A549 (cell line): ENCODE data around the gene MAP3K4. TPM values are rescaled to one million over a fixed set of nuclear protein-coding genes. Genes with fewer than 3 reads are reported as not detected.

Experiments used
- ATAC-seq, 2 experiments: fragments of 200-7000 bp in 1 of 2; fragments of >200 bp in 1 of 2; cut with Nextera tagmentation in 1 of 2; cut with Tn5 transposase in 1 of 2; 3 replicates each; pipeline versions ENCODE4 v1.8.0 to v1.9.1; 2018 to 2020; ENCODE audit warnings: mild to moderate bottlenecking in 1 of 2, moderate library complexity in 1 of 2
- CTCF ChIA-PET: fragments of 300-600 bp; sonication (Branson Sonifier 250); formaldehyde crosslinking; extraction: SDS; loops from one replicate; lab custom pipeline; 2021; ENCODE audit warnings: antibody characterized with exemption, inconsistent platforms; lab: Yijun Ruan, JAX
- POLR2A ChIA-PET: fragments of 350-600 bp; formaldehyde crosslinking; extraction: SDS; loops from one replicate; lab custom pipeline; 2021; ENCODE audit warnings: antibody characterized with exemption, inconsistent platforms; lab: Yijun Ruan, JAX
- DNase-seq, 2 experiments: peaks; one replicate each; pipeline versions ENCODE4 v3.0.0 to v3.0.0-alpha.2; 2011 to 2016; ENCODE audit warnings: low read depth in 1 of 2, low spot score in 1 of 2
- FAIRE-seq: peaks from 2 replicates; lab custom pipeline; 2011; peaks lifted over from hg19 to GRCh38; lab: Jason Lieb, UNC
- H3K27ac ChIP-seq, 2 experiments: fragments of >200 bp; sonication (Bioruptor Twin); formaldehyde crosslinking; 3 replicates each; pipeline ENCODE4 v1.5.1; 2016 to 2017
- H3K4me1 ChIP-seq: fragments of >200 bp; sonication (Bioruptor Twin); formaldehyde crosslinking; 3 replicates; pipeline ENCODE4 v1.6.1; 2016
- H3K4me2 ChIP-seq: fragments of >200 bp; sonication (Bioruptor Twin); formaldehyde crosslinking; 3 replicates; pipeline ENCODE4 v1.6.1; 2016
- H3K4me3 ChIP-seq: fragments of >200 bp; sonication (Bioruptor Twin); formaldehyde crosslinking; 3 replicates; pipeline ENCODE4 v1.5.1; 2016
- H3K9me3 ChIP-seq: fragments of >200 bp; sonication (Bioruptor Twin); formaldehyde crosslinking; 3 replicates; pipeline ENCODE4 v1.6.1; 2016
- CTCF ChIP-seq: fragments of >200 bp; sonication (Bioruptor Twin); formaldehyde crosslinking; IDR thresholded peaks from 3 replicates; pipeline ENCODE4 v1.5.1; 2016
- E2F6 ChIP-seq: IDR thresholded peaks from 2 replicates; pipeline ENCODE4 v1.6.1; 2012; ENCODE audit warnings: low read depth, borderline replicate concordance
- FOSB ChIP-seq: fragments of 250-450 bp; sonication (Bioruptor Pico); IDR thresholded peaks from 2 replicates; pipeline ENCODE4 v1.5.0; 2020; ENCODE audit warnings: mild to moderate bottlenecking, moderate library complexity
- FOXS1 ChIP-seq: fragments of 250-450 bp; sonication (Bioruptor Pico); IDR thresholded peaks from 2 replicates; pipeline ENCODE4 v1.5.0; 2020; ENCODE audit warnings: mild to moderate bottlenecking, moderate library complexity
- GATA3 ChIP-seq: IDR thresholded peaks from 2 replicates; pipeline ENCODE4 v1.6.1; 2012; ENCODE audit warnings: borderline replicate concordance
- HDAC2 ChIP-seq: fragments of 200-600 bp; sonication (generic); IDR thresholded peaks from 2 replicates; pipeline ENCODE4 v1.6.1; 2016
- HES2 ChIP-seq: fragments of >200 bp; sonication (Bioruptor Twin); formaldehyde crosslinking; IDR thresholded peaks from 2 replicates; pipeline ENCODE4 v1.6.1; 2016
- HEYL ChIP-seq: fragments of 250-450 bp; sonication (Bioruptor Pico); IDR thresholded peaks from 2 replicates; pipeline ENCODE4 v1.8.0; 2021; ENCODE audit warnings: mild to moderate bottlenecking, moderate library complexity
- HMGXB4 ChIP-seq: fragments of 250-450 bp; sonication (Bioruptor Pico); IDR thresholded peaks from 2 replicates; pipeline ENCODE4 v1.5.0; 2021; ENCODE audit warnings: mild to moderate bottlenecking, moderate library complexity, borderline replicate concordance
- HOXB5 ChIP-seq: fragments of 250-450 bp; sonication (Bioruptor Pico); IDR thresholded peaks from 2 replicates; pipeline ENCODE4 v1.5.0; 2020; ENCODE audit warnings: mild to moderate bottlenecking, moderate library complexity
- KDM1A ChIP-seq: fragments of 200-600 bp; sonication (generic); IDR thresholded peaks from 2 replicates; pipeline ENCODE4 v1.6.1; 2016; ENCODE audit warnings: low read depth, mild to moderate bottlenecking
- MAX ChIP-seq: IDR thresholded peaks from 2 replicates; pipeline ENCODE4 v1.6.1; 2012
- MYC ChIP-seq: IDR thresholded peaks from 2 replicates; pipeline ENCODE4 v1.6.1; 2012; ENCODE audit warnings: mild to moderate bottlenecking, inconsistent platforms, low read length, improper control_type of control experiment, borderline replicate concordance
- NFE2L2 ChIP-seq: fragments of 150-350 bp; conservative IDR thresholded peaks from 2 replicates; pipeline ENCODE4 v1.6.1; 2014; ENCODE audit warnings: low read length
- NR3C1 ChIP-seq: fragments of >200 bp; sonication (Bioruptor Twin); formaldehyde crosslinking; IDR thresholded peaks from 3 replicates; pipeline ENCODE4 v1.6.1; 2017
- POLR2A ChIP-seq: IDR thresholded peaks from 2 replicates; pipeline ENCODE4 v1.6.1; 2012; ENCODE audit warnings: mild to moderate bottlenecking, low read length
- RAD21 ChIP-seq, 2 experiments: fragments of >200 bp in 1 of 2; sonication (Bioruptor Twin) in 1 of 2; formaldehyde crosslinking in 1 of 2; IDR thresholded peaks in 1 of 2; conservative IDR thresholded peaks in 1 of 2; 2 replicates in 1 of 2; 3 replicates in 1 of 2; pipeline ENCODE4 v1.6.1; 2012 to 2018; ENCODE audit warnings: inconsistent platforms in 1 of 2
- REST ChIP-seq: fragments of 200-600 bp; sonication (generic); IDR thresholded peaks from 2 replicates; pipeline ENCODE4 v1.6.1; 2016; ENCODE audit warnings: antibody characterized with exemption, mild to moderate bottlenecking, moderate library complexity
- RFX5 ChIP-seq: fragments of 450-650 bp; IDR thresholded peaks from 2 replicates; pipeline ENCODE4 v1.7.1; 2014; ENCODE audit warnings: antibody characterized with exemption, mild to moderate bottlenecking, moderate library complexity
- USF2 ChIP-seq: fragments of 450-650 bp; IDR thresholded peaks from 2 replicates; pipeline ENCODE4 v1.6.1; 2014; ENCODE audit warnings: antibody characterized with exemption
- WGBS: methylation state at CpG from one replicate; pipeline ENCODE4 v1.1.6; 2017; ENCODE audit errors: missing lambda C conversion rate; 5-methylcytosine and 5-hydroxymethylcytosine counted together
- polyA plus RNA-seq, 4 experiments: library from polyadenylated mRNA; depleted of rRNA in 3 of 4; stranded (reverse); fragments of >200 nt; fragmentation: RNase III in 1 of 4; extraction: RNeasy Plus Mini Kit Qiagen cat#74134 plus additional on column Dnase treatment in 1 of 4; gene quantifications; 2 replicates in 3 of 4; 3 replicates in 1 of 4; pipeline ENCODE4 v1.2.3, GENCODE V29; 2011 to 2017

Gene MAP3K4
- polyA plus RNA-seq, 2 of the 4 experiments (the other 2 are of a cell fraction), result 7.3 to 13.4 TPM

- no peak for TF ChIP-seq RAD21 (conservative IDR thresholded peaks at IDR 0.05 in 1 of 2, IDR thresholded peaks at IDR 0.05 in 1 of 2)
- no peak for TF ChIP-seq FOXS1 (CRISPR knock-in tag)
- no peak for TF ChIP-seq E2F6
- TF ChIP-seq MYC, result no peak
- no peak for TF ChIP-seq KDM1A
Observed at GRCh38 chr6:161080263-161080970, 88.8 kb downstream of the MAP3K4 start (continued).

GRCh38 chr6:161082215-161082614 is 90.6 kb downstream of the MAP3K4 start:
- H3K4me2 ChIP-seq, result no peak overlapping the region
- TF ChIP-seq MAX (no peak), HMGXB4 (CRISPR knock-in tag) (no peak), HDAC2 (no peak), HOXB5 (CRISPR knock-in tag) (no peak), POLR2A (no peak), HES2 (no peak)
- TF ChIP-seq, all 56 proteins: peak for 0
- CTCF ChIA-PET, result interaction anchor here (0.7 to 1.0 kb wide), 2 partner anchors 49 to 91 kb away, joined by 3 read pairs; partner anchors contain the start of gene MAP3K4
- no peak overlapping the region for H3K27ac ChIP-seq
- no peak for DNase-seq
- no peak for FAIRE-seq
- ATAC-seq, result no peak
- H3K9me3 ChIP-seq, result no peaks in the 10 kb centered on the region
- no peak overlapping the region for H3K4me3 ChIP-seq
- H3K4me1 ChIP-seq, result no peaks in the 10 kb centered on the region
- WGBS, result 93% methylated on average over 2 of the region's 2 CpGs
- POLR2A ChIA-PET, result no interaction called here

GRCh38 chr6:161085246-161085645 is 93.7 kb downstream of the MAP3K4 start:
- ATAC-seq, result no peak
- H3K27ac ChIP-seq, result no peak overlapping the region
- no peak for FAIRE-seq
- CTCF ChIA-PET, result no interaction called here
- POLR2A ChIA-PET, result no interaction called here
- H3K4me1 ChIP-seq, result no peaks in the 10 kb centered on the region
- no peak for TF ChIP-seq FOSB
- TF ChIP-seq NFE2L2, result no peak
- no peak for TF ChIP-seq NR3C1
- no peak for TF ChIP-seq USF2
- TF ChIP-seq REST, result no peak
- no peak for TF ChIP-seq RFX5
- TF ChIP-seq KDM1A, result no peak
- TF ChIP-seq CTCF, result no peak
- no peak for TF ChIP-seq GATA3
- no peak for TF ChIP-seq HEYL
- no peaks in the 10 kb centered on the region for H3K9me3 ChIP-seq
- H3K4me3 ChIP-seq, result no peak overlapping the region
- DNase-seq, result no peak
- WGBS, result 95% methylated on average over 5 of the region's 5 CpGs
- H3K4me2 ChIP-seq, result no peak overlapping the region
